Mesothelial cell of epicardium (in vitro differentiated cells): ENCODE data around the gene FAM114A1. TPM values are rescaled to one million over a fixed set of nuclear protein-coding genes. Genes with fewer than 3 reads are reported as not detected.

Source experiments
- DNase-seq, 2 experiments: peaks; one replicate each; pipeline ENCODE4 v3.0.0; 2021; ENCODE audit warnings: low spot score in 2 of 2; ENCODE audit not compliant: unreplicated experiment in 2 of 2
- H3K27ac Mint-ChIP-seq: 2 replicates; pipeline ENCODE4 v1.8.0; 2021; ENCODE audit warnings: mixed read lengths
- H3K27me3 Mint-ChIP-seq: 2 replicates; pipeline ENCODE4 v1.8.0; 2021; ENCODE audit warnings: low read depth, mixed read lengths
- H3K36me3 Mint-ChIP-seq: 2 replicates; pipeline ENCODE4 v1.8.0; 2021; ENCODE audit warnings: mixed read lengths
- H3K4me1 Mint-ChIP-seq: 2 replicates; pipeline ENCODE4 v1.8.0; 2021; ENCODE audit warnings: mixed read lengths
- H3K4me3 Mint-ChIP-seq: 2 replicates; pipeline ENCODE4 v1.8.0; 2021; ENCODE audit warnings: mild to moderate bottlenecking, moderate library complexity, mixed read lengths
- H3K9me3 Mint-ChIP-seq: 2 replicates; pipeline ENCODE4 v1.8.0; 2021; ENCODE audit warnings: mixed read lengths
- total RNA-seq: library from RNA; stranded (reverse); gene quantifications from 3 replicates; pipeline ENCODE4 v1.2.1, GENCODE V29; 2021
- TF ChIP-seq, protein P1 (sequence below): fragments of 200-600 bp; sonication (generic); IDR thresholded peaks from one replicate; pipeline ENCODE4 v1.5.0; 2021; ENCODE audit warnings: antibody characterized with exemption; ENCODE audit not compliant: unreplicated experiment

FAM114A1 gene
- total RNA-seq, 1 donor from 2014 or later = 53.7 TPM

DNA sequence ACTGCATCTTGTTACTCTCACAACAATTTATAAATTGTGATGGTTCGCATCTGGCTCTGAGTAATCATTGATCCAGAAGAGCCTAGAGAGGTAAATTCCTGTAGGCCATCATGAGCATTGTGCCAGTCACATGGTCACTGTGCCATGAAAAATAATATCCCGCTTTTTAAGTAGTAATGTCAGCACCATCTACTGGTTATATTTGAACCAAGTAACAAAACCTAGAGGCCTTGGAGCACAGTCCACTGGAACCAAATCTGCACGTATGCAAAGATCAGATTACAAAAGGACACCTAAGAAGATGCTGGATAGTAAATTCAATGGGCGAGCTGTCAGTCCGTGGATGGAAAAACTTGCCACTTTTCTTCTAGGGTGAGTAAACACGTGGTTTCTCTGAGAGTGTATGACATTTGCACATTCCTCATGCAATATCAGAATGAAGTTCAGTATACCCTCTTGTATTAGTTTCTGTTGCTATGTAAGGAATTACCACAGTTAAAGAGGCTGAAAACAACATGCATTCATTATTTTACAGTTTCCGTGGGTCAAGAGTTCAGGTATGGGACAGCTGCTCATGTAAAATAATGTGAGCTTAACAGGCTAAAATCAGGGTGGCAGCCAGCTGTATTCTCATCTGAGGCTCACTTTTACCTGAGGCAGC lies 26.8 kb downstream of the FAM114A1 start:
- Mint-ChIP-seq H3K27ac (no peak overlapping the region), H3K4me3 (no peak overlapping the region), H3K4me1 (peaks cover 9% of the 10 kb centered on the region), H3K9me3 (peaks cover 3% of the 10 kb centered on the region), H3K36me3 (peaks cover 61% of the 10 kb centered on the region), H3K27me3 (peaks cover 8% of the 10 kb centered on the region)
- no peak for DNase-seq
- TF ChIP-seq, protein P1, sequence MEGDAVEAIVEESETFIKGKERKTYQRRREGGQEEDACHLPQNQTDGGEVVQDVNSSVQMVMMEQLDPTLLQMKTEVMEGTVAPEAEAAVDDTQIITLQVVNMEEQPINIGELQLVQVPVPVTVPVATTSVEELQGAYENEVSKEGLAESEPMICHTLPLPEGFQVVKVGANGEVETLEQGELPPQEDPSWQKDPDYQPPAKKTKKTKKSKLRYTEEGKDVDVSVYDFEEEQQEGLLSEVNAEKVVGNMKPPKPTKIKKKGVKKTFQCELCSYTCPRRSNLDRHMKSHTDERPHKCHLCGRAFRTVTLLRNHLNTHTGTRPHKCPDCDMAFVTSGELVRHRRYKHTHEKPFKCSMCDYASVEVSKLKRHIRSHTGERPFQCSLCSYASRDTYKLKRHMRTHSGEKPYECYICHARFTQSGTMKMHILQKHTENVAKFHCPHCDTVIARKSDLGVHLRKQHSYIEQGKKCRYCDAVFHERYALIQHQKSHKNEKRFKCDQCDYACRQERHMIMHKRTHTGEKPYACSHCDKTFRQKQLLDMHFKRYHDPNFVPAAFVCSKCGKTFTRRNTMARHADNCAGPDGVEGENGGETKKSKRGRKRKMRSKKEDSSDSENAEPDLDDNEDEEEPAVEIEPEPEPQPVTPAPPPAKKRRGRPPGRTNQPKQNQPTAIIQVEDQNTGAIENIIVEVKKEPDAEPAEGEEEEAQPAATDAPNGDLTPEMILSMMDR = no peak

- no peaks in the 10 kb centered on the region for H3K9me3 Mint-ChIP-seq
- H3K4me3 Mint-ChIP-seq = no peak overlapping the region
- H3K27me3 Mint-ChIP-seq = no peaks in the 10 kb centered on the region
- H3K36me3 Mint-ChIP-seq = peaks cover 52% of the 10 kb centered on the region
- no peak overlapping the region for H3K27ac Mint-ChIP-seq
- H3K4me1 Mint-ChIP-seq = no peaks in the 10 kb centered on the region
- no peak for DNase-seq
- TF ChIP-seq, protein P1 = no peak
These were observed 29.3 kb downstream of the FAM114A1 start for GRCh38 chr4:38896940-38897339.

DNA sequence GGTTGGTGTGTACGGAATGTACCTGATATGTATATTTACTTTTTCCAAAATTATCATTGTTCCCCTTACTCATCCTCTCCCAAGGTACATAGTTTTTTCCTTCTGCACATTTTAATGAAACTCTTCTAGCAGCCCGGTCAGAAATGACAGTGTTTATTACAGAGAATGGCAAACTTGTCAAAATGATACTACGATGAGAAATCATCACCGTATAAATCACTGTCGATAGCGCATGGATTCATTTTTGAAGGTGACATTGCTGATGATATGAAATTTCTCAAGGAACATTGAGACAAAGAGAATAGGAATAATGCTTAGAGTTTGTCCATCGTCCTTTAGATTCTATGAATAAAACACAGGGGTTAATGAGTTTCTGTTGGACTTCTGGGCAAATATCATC lies 30.6 kb downstream of the FAM114A1 start:
- H3K4me3 Mint-ChIP-seq = no peak overlapping the region
- H3K27ac Mint-ChIP-seq = no peak overlapping the region
- H3K27me3 Mint-ChIP-seq = no peaks in the 10 kb centered on the region
- H3K9me3 Mint-ChIP-seq = no peaks in the 10 kb centered on the region
- peaks cover 43% of the 10 kb centered on the region for H3K36me3 Mint-ChIP-seq
- no peaks in the 10 kb centered on the region for H3K4me1 Mint-ChIP-seq
- no peak for DNase-seq
- TF ChIP-seq, protein P1 = no peak

DNA sequence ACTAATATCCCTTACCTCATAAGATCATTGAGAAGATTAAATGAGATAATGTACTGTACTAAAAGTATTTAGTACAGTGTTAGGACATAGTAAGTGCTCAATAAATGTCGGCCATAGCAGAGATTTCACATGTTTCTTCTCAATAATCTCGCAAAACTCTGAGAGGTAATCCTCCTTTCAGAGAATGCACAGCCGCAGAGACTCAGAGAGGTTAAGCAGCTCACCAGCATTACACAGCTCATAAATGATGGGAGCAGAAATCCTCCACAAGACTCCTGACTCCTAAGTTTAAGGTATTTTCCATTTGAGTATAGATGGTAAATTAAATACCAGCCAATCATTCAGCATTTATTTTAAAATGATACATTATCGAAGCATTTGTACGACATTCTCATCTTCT lies 34.6 kb downstream of the FAM114A1 start:
- DNase-seq = no peak
- Mint-ChIP-seq H3K9me3 (no peaks in the 10 kb centered on the region), H3K27ac (no peak overlapping the region), H3K4me3 (no peak overlapping the region), H3K4me1 (peaks cover 8% of the 10 kb centered on the region), H3K36me3 (peaks cover 21% of the 10 kb centered on the region), H3K27me3 (no peaks in the 10 kb centered on the region)
- TF ChIP-seq, protein P1 = no peak

DNA sequence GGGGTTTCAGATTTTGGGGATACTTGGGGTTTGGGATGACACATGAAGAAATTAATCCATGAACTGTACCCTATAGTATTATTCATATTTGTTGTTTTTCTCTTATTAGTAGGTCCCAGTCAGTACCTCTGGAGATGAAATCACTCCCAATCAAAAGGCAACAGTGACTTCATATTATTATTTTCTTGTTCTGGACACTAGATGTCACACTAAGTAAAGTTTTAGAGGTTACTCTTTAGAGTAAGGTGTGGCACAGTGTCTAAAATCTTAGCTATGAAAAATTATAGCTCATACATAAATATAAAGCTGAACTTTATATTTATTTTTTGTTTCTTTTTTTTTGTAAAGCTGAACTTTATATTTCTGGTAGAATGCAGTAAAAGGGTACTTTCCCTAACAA lies 35.1 kb downstream of the FAM114A1 start:
- peaks cover 8% of the 10 kb centered on the region for H3K4me1 Mint-ChIP-seq
- DNase-seq = no peak
- no peaks in the 10 kb centered on the region for H3K9me3 Mint-ChIP-seq
- H3K4me3 Mint-ChIP-seq = no peak overlapping the region
- H3K27ac Mint-ChIP-seq = no peak overlapping the region
- TF ChIP-seq, protein P1 = no peak
- H3K36me3 Mint-ChIP-seq = peaks cover 24% of the 10 kb centered on the region
- no peaks in the 10 kb centered on the region for H3K27me3 Mint-ChIP-seq
